SH-SY5Y (cell line): ENCODE results near the gene UBE4B.

Experiments
- GATA2 ChIP-seq: IDR thresholded peaks from 2 replicates; pipeline ENCODE4 v1.6.1; 2011; ENCODE audit warnings: mild to moderate bottlenecking, low read depth, low read length
- GATA3 ChIP-seq: IDR thresholded peaks from 2 replicates; pipeline ENCODE4 v1.6.1; 2011; ENCODE audit warnings: low read depth, mild to moderate bottlenecking, low read length, moderate library complexity

- no peak for TF ChIP-seq GATA3
- TF ChIP-seq GATA2, result no peak
These were observed 76.4 kb downstream of the UBE4B start for GRCh38 chr1:10108948-10109708.
